DOHH2 (cell line): ENCODE data around the gene C9orf40.

ENCODE experiments used
- EZH2phosphoT487 ChIP-seq: fragments of 200-600 bp; sonication (generic); IDR thresholded peaks from 2 replicates; pipeline ENCODE4 v1.6.1; 2017; ENCODE audit warnings: borderline replicate concordance, mild to moderate bottlenecking, antibody characterized with exemption, low read length, moderate library complexity, mixed read lengths
- TF ChIP-seq, protein P1 (sequence below): fragments of 200-600 bp; sonication (generic); IDR thresholded peaks from one replicate; pipeline ENCODE4 v1.5.1; 2014; ENCODE audit warnings: antibody characterized with exemption, mild to moderate bottlenecking, low read depth, low read length; ENCODE audit not compliant: poor library complexity, severe bottlenecking

DNA sequence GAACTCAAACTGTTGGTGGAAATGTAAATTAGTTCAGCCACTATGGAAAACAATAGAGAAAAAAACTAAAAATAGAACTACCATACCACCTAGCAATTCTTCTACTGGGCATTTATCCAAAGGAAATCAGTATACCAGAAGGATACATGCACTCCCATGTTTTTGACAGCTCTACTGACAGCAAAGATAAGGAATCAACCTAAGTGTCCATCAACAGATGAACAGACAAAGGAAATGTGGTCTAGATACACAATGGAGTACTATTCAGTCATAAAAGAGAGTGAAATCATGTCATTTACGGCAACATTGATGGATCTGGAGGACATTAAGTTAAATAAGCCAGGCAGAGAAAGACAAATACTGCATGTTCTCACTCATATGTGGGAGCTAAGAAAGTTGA lies 21.8 kb upstream of the C9orf40 start:
- TF ChIP-seq, protein P1, sequence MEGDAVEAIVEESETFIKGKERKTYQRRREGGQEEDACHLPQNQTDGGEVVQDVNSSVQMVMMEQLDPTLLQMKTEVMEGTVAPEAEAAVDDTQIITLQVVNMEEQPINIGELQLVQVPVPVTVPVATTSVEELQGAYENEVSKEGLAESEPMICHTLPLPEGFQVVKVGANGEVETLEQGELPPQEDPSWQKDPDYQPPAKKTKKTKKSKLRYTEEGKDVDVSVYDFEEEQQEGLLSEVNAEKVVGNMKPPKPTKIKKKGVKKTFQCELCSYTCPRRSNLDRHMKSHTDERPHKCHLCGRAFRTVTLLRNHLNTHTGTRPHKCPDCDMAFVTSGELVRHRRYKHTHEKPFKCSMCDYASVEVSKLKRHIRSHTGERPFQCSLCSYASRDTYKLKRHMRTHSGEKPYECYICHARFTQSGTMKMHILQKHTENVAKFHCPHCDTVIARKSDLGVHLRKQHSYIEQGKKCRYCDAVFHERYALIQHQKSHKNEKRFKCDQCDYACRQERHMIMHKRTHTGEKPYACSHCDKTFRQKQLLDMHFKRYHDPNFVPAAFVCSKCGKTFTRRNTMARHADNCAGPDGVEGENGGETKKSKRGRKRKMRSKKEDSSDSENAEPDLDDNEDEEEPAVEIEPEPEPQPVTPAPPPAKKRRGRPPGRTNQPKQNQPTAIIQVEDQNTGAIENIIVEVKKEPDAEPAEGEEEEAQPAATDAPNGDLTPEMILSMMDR, result no peak
- no peak for TF ChIP-seq EZH2phosphoT487
